Kidney epithelial cell (primary cell): ENCODE results near the gene STMND1. TPM values are rescaled to one million over a fixed set of nuclear protein-coding genes. Genes with fewer than 3 reads are reported as not detected.
"Not testable (repeated sequence)": the region's sequence is repeated elsewhere in the genome, so short reads cannot be mapped to it uniquely, and the experiment has no call there.

Experiments
- DNase-seq: peaks from one replicate; pipeline ENCODE4 v3.0.0-alpha.2; 2010; ENCODE audit warnings: low read depth
- H3K27me3 ChIP-seq: 2 replicates; pipeline ENCODE4 v1.6.0; 2011; ENCODE audit warnings: low read length; ENCODE audit not compliant: control insufficient read depth, insufficient read depth
- H3K36me3 ChIP-seq: 2 replicates; pipeline ENCODE4 v1.5.1; 2011; ENCODE audit warnings: low read length; ENCODE audit not compliant: control insufficient read depth, insufficient read depth
- H3K4me3 ChIP-seq: 2 replicates; pipeline ENCODE4 v1.5.1; 2011; ENCODE audit warnings: low read depth, mild to moderate bottlenecking, control low read depth, low read length
- total RNA-seq: library from RNA; depleted of rRNA; stranded (reverse); fragments of >200 nt; gene quantifications from 2 replicates; pipeline ENCODE4 v1.2.3, GENCODE V29; 2015
- TF ChIP-seq, protein P1 (sequence below): IDR thresholded peaks from 2 replicates; pipeline ENCODE4 v1.5.1; 2011; ENCODE audit warnings: mild to moderate bottlenecking, moderate library complexity, low read length, control low read depth, inconsistent platforms; ENCODE audit not compliant: insufficient read depth, poor library complexity, severe bottlenecking

STMND1 gene
- total RNA-seq, 1 donor from 2014 or later = not detected

- H3K4me3 ChIP-seq = no peak overlapping the region
- no peaks in the 10 kb centered on the region for H3K36me3 ChIP-seq
- TF ChIP-seq, protein P1, sequence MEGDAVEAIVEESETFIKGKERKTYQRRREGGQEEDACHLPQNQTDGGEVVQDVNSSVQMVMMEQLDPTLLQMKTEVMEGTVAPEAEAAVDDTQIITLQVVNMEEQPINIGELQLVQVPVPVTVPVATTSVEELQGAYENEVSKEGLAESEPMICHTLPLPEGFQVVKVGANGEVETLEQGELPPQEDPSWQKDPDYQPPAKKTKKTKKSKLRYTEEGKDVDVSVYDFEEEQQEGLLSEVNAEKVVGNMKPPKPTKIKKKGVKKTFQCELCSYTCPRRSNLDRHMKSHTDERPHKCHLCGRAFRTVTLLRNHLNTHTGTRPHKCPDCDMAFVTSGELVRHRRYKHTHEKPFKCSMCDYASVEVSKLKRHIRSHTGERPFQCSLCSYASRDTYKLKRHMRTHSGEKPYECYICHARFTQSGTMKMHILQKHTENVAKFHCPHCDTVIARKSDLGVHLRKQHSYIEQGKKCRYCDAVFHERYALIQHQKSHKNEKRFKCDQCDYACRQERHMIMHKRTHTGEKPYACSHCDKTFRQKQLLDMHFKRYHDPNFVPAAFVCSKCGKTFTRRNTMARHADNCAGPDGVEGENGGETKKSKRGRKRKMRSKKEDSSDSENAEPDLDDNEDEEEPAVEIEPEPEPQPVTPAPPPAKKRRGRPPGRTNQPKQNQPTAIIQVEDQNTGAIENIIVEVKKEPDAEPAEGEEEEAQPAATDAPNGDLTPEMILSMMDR = no peak
- H3K27me3 ChIP-seq = no peaks in the 10 kb centered on the region
- no peak for DNase-seq
Observed at GRCh38 chr6:17061097-17061496, 40.8 kb upstream of the STMND1 start.

- H3K4me3 ChIP-seq = no peak overlapping the region
- TF ChIP-seq, protein P1 = no peak
- DNase-seq = no peak
- H3K36me3 ChIP-seq = no peaks in the 10 kb centered on the region
- no peaks in the 10 kb centered on the region for H3K27me3 ChIP-seq
Observed at GRCh38 chr6:17062871-17063440, 38.9 kb upstream of the STMND1 start.

- no peaks in the 10 kb centered on the region for H3K27me3 ChIP-seq
- H3K36me3 ChIP-seq = no peaks in the 10 kb centered on the region
- TF ChIP-seq, protein P1 = no peak
- DNase-seq = no peak
- H3K4me3 ChIP-seq = no peak overlapping the region
Observed at GRCh38 chr6:17064975-17065374, 36.9 kb upstream of the STMND1 start.

DNA sequence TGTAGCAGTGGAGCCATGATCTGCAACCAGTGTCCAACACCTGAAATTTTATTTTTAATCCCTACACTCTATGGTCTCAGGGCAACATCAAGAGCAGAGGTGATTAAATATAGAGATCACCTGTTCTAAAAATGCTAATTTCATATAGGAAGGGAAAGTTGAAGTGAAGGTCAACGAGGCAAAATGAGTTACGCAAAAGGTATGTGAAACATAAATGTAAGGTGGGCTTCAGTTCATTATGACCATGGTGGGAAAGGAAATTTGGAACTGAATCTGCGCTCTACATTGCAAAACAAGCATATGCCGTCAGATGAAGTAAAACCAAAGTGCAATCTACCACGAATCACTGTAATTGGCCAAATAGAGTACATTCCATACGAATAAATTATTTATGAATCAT, 35.2 kb upstream of the STMND1 start:
- TF ChIP-seq, protein P1 = no peak
- no peak overlapping the region for H3K4me3 ChIP-seq
- H3K27me3 ChIP-seq = no peaks in the 10 kb centered on the region
- no peaks in the 10 kb centered on the region for H3K36me3 ChIP-seq
- DNase-seq = no peak

DNA sequence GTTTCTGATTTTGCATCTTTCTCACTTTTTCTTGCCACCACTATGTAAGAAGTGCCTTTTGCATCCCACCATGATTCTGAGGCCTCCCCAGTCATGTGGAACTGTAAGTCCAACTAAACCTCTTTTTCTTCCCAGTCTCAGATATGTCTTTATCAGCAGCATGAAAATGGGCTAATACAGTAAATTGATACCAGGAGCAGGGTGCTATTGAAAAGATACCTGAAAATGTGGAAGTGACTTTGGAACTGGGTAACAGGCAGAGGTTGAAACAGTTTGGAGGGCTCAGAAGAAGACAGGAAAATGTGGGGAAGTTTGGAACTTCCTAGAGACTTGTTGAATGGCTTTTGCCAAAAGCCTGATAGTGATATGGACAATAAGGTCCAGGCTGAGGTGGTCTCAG, 32.9 kb upstream of the STMND1 start:
- H3K4me3 ChIP-seq, DNase-seq, H3K27me3 ChIP-seq, H3K36me3 ChIP-seq: not testable (repeated sequence)

GRCh38 chr6:17070400-17070799, 31.4 kb upstream of the STMND1 start:
- H3K36me3 ChIP-seq, DNase-seq, H3K4me3 ChIP-seq, H3K27me3 ChIP-seq: not testable (repeated sequence)

- not testable (repeated sequence) for DNase-seq, H3K36me3 ChIP-seq, H3K4me3 ChIP-seq, H3K27me3 ChIP-seq
Observed at GRCh38 chr6:17073596-17073995, 28.3 kb upstream of the STMND1 start.
